ENCODE measurements around the gene XRCC6. TPM values are rescaled to one million over a fixed set of nuclear protein-coding genes. Genes with fewer than 3 reads are reported as not detected.
"Not testable (repeated sequence)": the region's sequence is repeated elsewhere in the genome, so short reads cannot be mapped to it uniquely, and the experiment has no call there.

Gene XRCC6
- total RNA-seq, 2 experiments from 2014 or later = 162 TPM

DNA sequence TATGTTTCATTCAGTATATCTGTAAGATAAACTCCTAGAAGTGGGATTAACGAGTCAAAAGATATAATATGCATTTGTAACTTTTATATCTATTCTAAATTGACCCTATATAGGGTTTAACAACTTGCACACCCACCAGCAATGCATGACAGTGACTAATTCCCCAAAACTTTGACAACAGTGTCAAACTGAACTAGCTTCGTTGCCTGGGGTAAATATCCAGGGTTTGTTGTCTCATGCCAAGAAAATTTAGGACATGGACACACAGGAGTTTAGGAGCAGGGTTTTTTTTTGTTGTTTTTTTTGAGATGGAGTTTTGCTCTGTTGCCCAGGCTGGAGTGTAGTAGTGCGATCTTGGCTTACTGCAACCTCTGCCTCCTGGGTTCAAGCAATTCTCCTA, 62.5 kb downstream of the XRCC6 start:
- Mint-ChIP-seq H3K27me3 (no peaks in the 10 kb centered on the region), H3K4me1 (ENCODE audit: low read depth) (peaks cover 56% of the 10 kb centered on the region), H3K36me3 (ENCODE audit: low read depth) (peaks cover 56% of the 10 kb centered on the region), H3K9me3 (no peaks in the 10 kb centered on the region), H3K4me3 (peak overlapping the region; percentile 97), H3K27ac (peak overlapping the region; percentile 98)
- H3K36me3 ChIP-seq (ENCODE audit: insufficient read depth, low read length) = peaks cover 22% of the 10 kb centered on the region
- TF ChIP-seq, protein P1, sequence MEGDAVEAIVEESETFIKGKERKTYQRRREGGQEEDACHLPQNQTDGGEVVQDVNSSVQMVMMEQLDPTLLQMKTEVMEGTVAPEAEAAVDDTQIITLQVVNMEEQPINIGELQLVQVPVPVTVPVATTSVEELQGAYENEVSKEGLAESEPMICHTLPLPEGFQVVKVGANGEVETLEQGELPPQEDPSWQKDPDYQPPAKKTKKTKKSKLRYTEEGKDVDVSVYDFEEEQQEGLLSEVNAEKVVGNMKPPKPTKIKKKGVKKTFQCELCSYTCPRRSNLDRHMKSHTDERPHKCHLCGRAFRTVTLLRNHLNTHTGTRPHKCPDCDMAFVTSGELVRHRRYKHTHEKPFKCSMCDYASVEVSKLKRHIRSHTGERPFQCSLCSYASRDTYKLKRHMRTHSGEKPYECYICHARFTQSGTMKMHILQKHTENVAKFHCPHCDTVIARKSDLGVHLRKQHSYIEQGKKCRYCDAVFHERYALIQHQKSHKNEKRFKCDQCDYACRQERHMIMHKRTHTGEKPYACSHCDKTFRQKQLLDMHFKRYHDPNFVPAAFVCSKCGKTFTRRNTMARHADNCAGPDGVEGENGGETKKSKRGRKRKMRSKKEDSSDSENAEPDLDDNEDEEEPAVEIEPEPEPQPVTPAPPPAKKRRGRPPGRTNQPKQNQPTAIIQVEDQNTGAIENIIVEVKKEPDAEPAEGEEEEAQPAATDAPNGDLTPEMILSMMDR (IDR thresholded peaks at IDR 0.05) = no peak
- ChIA-PET POLR2A (no interaction called here), CTCF (interaction anchor here (1.0 to 1.6 kb wide), 2 partner anchors 13 to 17 kb away, joined by 4 to 6 read pairs; no protein-coding TSS in a partner anchor)
- no peak for ATAC-seq (ENCODE audit: poor library complexity)
- peak overlapping the region in 1 of 2 donors; percentile 95 for H3K27ac ChIP-seq (ENCODE audit: low read depth in 1 of 2, low read length in 2 of 2)
- H3K9me3 ChIP-seq (ENCODE audit: control insufficient read depth in 1 of 2, insufficient read depth in 1 of 2, low read length in 2 of 2) = no peaks in the 10 kb centered on the region
- intact Hi-C loops (cut with DNase I, micrococcal nuclease) = loop anchor here in 1 of 2 experiments (5.0 kb wide), 1 partner anchor 61 kb away; the partner anchor contains the start of genes DESI1 and XRCC6
- H3K27me3 ChIP-seq (ENCODE audit: control insufficient read depth in 1 of 2, insufficient read depth in 2 of 2, low read length in 2 of 2) = no peaks in the 10 kb centered on the region
- H3K4me3 ChIP-seq (ENCODE audit: low read length) = no peak overlapping the region
- DNase-seq = no peak
- peaks cover 50% of the 10 kb centered on the region for H3K4me1 ChIP-seq (ENCODE audit: insufficient read depth, low read length)

DNA sequence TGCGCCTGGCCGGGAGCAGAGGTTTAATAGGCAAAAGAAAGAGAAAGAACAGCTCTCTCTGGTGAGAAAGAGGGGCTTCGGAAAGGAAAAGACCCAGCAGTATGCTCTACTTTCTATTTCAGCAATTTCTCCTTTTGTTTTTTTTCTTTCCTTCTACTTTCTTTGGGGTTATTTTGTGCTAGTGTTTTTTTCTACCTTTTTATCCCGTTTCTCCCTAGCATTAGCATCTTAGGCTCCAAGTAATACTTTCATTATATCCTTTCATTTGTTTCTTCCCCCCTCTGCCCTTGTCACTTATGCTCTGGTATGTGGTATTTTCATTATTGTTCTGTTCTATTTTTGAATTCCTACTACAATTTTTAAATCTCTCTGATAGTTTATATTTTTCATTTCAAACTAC, 63.1 kb downstream of the XRCC6 start:
- TF ChIP-seq, protein P1 (IDR thresholded peaks at IDR 0.05) = no peak
- H3K4me3 ChIP-seq (ENCODE audit: low read length) = no peak overlapping the region
- CTCF ChIA-PET = interaction anchor here (1.0 to 1.6 kb wide), 2 partner anchors 13 to 17 kb away, joined by 4 to 6 read pairs; no protein-coding TSS in a partner anchor
- no peak for DNase-seq
- H3K27me3 Mint-ChIP-seq = no peaks in the 10 kb centered on the region
- H3K4me3 Mint-ChIP-seq = peak overlapping the region; percentile 35
- peaks cover 16% of the 10 kb centered on the region for H3K36me3 ChIP-seq (ENCODE audit: insufficient read depth, low read length)
- H3K36me3 Mint-ChIP-seq (ENCODE audit: low read depth) = peaks cover 56% of the 10 kb centered on the region
- POLR2A ChIA-PET = no interaction called here
- intact Hi-C loops (cut with DNase I, micrococcal nuclease) = loop anchor here in 1 of 2 experiments (5.0 kb wide), 1 partner anchor 62 kb away; the partner anchor contains the start of genes DESI1 and XRCC6
- peaks cover 60% of the 10 kb centered on the region for H3K4me1 Mint-ChIP-seq (ENCODE audit: low read depth)
- peak overlapping the region; percentile 98 for H3K27ac Mint-ChIP-seq
- ATAC-seq (ENCODE audit: poor library complexity) = no peak
- H3K4me1 ChIP-seq (ENCODE audit: insufficient read depth, low read length) = peaks cover 54% of the 10 kb centered on the region
- H3K27me3 ChIP-seq (ENCODE audit: control insufficient read depth in 1 of 2, insufficient read depth in 2 of 2, low read length in 2 of 2) = no peaks in the 10 kb centered on the region
- no peaks in the 10 kb centered on the region for H3K9me3 ChIP-seq (ENCODE audit: control insufficient read depth in 1 of 2, insufficient read depth in 1 of 2, low read length in 2 of 2)
- H3K9me3 Mint-ChIP-seq = no peaks in the 10 kb centered on the region
- no peak overlapping the region for H3K27ac ChIP-seq (ENCODE audit: low read depth in 1 of 2, low read length in 2 of 2)

DNA sequence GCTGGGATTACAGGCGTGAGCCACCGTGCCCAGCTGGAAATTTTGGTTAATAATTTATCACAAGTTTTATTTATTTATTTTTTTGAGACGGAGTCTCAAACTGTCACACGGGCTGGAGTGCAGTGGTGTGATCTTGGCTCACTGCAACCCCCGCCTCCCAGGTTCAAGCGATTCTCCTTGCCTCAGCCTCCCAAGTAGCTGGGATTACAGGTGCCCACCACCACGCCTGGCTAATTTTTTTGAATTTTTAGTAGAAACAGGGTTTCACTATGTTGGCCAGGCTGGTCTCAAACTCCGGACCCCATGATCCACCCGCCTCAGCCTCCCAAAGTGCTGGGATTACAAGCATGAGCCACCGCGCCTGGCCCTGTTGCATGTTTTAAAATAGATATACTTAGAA, 65.8 kb downstream of the XRCC6 start:
- Mint-ChIP-seq H3K4me1 (ENCODE audit: low read depth) (peaks cover 51% of the 10 kb centered on the region), H3K27ac (peak overlapping the region; percentile 99)
- H3K4me3 ChIP-seq (ENCODE audit: low read length) = not testable (repeated sequence)

More for the DNA sequence above, 65.8 kb downstream of the XRCC6 start:
- peaks cover 36% of the 10 kb centered on the region for H3K36me3 Mint-ChIP-seq (ENCODE audit: low read depth)
- H3K4me3 Mint-ChIP-seq = peak overlapping the region; percentile 96
- intact Hi-C loops (cut with DNase I, micrococcal nuclease); H3K27me3 ChIP-seq (ENCODE audit: control insufficient read depth in 1 of 2, insufficient read depth in 2 of 2, low read length in 2 of 2); H3K9me3 Mint-ChIP-seq; H3K9me3 ChIP-seq (ENCODE audit: control insufficient read depth in 1 of 2, insufficient read depth in 1 of 2, low read length in 2 of 2); H3K27me3 Mint-ChIP-seq; H3K36me3 ChIP-seq (ENCODE audit: insufficient read depth, low read length); H3K27ac ChIP-seq (ENCODE audit: low read depth in 1 of 2, low read length in 2 of 2); DNase-seq; ATAC-seq (ENCODE audit: poor library complexity): not testable (repeated sequence)
- CTCF ChIA-PET = interaction anchor here (2.7 to 3.1 kb wide), 2 partner anchors 10 to 20 kb away, joined by 21 to 22 read pairs; no protein-coding TSS in a partner anchor
- H3K4me1 ChIP-seq (ENCODE audit: insufficient read depth, low read length) = peaks cover 48% of the 10 kb centered on the region
- POLR2A ChIA-PET = interaction anchor here (1.0 to 3.4 kb wide), 3 partner anchors 14 to 253 kb away, joined by 3 to 52 read pairs (median 4); no protein-coding TSS in a partner anchor

Measured in CD4-positive, alpha-beta T cell (primary cell).